DND-41 (cell line): ENCODE results near the gene PLSCR1.

Experiments
- EZH2 ChIP-seq: IDR thresholded peaks from 3 replicates; pipeline ENCODE4 v1.6.1; 2012; ENCODE audit warnings: borderline replicate concordance, low read depth, mild to moderate bottlenecking, moderate library complexity, low read length, inconsistent platforms; ENCODE audit not compliant: severe bottlenecking
- TF ChIP-seq, protein P1 (sequence below): IDR thresholded peaks from 2 replicates; pipeline ENCODE4 v1.5.1; 2012; ENCODE audit warnings: borderline replicate concordance, low read length, moderate library complexity, mild to moderate bottlenecking; ENCODE audit not compliant: poor library complexity, severe bottlenecking; ENCODE audit errors: extremely low read depth

DNA sequence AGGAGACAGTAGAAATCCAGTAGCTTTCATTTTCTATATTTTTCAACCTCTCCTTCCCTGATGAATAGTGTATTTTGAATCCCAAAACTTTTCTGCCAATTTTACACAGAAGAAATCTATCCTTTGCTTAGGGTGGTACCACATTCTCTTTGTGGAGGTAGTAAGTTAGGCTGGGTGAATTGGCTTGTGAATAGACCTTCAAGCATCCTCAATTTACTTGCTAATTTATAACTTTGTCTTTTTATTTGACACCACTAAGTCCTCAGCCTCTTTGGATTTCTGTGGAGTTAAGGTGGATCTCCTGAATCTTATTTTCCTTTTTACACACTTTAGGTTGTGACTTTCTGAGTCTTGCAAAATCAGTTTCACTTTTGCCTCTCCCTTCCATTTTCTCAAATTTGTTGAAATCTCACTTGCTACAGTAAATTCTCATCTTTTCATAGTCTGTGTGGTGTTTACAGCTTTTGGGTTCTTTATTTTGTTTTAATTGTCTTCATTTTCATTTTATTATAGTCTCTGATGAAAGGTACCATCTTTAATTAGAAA is 5.7 kb upstream of the PLSCR1 start:
- TF ChIP-seq, protein P1, sequence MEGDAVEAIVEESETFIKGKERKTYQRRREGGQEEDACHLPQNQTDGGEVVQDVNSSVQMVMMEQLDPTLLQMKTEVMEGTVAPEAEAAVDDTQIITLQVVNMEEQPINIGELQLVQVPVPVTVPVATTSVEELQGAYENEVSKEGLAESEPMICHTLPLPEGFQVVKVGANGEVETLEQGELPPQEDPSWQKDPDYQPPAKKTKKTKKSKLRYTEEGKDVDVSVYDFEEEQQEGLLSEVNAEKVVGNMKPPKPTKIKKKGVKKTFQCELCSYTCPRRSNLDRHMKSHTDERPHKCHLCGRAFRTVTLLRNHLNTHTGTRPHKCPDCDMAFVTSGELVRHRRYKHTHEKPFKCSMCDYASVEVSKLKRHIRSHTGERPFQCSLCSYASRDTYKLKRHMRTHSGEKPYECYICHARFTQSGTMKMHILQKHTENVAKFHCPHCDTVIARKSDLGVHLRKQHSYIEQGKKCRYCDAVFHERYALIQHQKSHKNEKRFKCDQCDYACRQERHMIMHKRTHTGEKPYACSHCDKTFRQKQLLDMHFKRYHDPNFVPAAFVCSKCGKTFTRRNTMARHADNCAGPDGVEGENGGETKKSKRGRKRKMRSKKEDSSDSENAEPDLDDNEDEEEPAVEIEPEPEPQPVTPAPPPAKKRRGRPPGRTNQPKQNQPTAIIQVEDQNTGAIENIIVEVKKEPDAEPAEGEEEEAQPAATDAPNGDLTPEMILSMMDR: no peak
- TF ChIP-seq EZH2: no peak
